ENCODE measurements around the gene ADAMTS3. TPM values are rescaled to one million over a fixed set of nuclear protein-coding genes. Genes with fewer than 3 reads are reported as not detected.
"Not testable (repeated sequence)": the region's sequence is repeated elsewhere in the genome, so short reads cannot be mapped to it uniquely, and the experiment has no call there.

Gene ADAMTS3
- total and polyA plus RNA-seq, 9 of the 15 experiments (the other 6 are each of a cell fraction or from before 2014, with no cell fraction given) = 4.0 to 18.0 (median 12.1) TPM

DNA sequence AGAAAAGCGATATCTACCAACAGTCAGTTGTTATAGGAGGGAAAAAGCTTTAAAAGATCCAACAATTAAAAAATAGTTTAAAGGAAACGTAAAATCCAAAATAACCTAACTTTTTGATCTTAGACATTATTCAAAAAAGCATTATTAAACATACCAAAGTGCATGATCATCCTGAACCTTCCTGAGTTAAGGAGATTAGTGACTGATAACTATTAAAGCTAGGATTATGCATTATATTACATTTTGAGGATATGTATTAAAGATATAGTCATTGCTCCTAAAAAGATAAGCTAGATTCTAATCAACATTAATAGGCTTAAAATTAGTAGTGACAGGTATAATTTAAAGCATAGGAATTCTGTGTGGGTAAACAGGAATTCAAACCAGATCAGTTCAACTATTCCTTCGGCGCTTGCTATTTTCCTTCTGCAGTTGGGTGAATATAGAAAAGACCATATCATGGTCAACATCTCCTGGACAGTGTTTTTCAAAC is 139.6 kb downstream of the ADAMTS3 start (continued):
- TF ChIP-seq, protein P1, sequence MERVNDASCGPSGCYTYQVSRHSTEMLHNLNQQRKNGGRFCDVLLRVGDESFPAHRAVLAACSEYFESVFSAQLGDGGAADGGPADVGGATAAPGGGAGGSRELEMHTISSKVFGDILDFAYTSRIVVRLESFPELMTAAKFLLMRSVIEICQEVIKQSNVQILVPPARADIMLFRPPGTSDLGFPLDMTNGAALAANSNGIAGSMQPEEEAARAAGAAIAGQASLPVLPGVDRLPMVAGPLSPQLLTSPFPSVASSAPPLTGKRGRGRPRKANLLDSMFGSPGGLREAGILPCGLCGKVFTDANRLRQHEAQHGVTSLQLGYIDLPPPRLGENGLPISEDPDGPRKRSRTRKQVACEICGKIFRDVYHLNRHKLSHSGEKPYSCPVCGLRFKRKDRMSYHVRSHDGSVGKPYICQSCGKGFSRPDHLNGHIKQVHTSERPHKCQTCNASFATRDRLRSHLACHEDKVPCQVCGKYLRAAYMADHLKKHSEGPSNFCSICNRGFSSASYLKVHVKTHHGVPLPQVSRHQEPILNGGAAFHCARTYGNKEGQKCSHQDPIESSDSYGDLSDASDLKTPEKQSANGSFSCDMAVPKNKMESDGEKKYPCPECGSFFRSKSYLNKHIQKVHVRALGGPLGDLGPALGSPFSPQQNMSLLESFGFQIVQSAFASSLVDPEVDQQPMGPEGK (CRISPR knock-in tag; IDR thresholded peaks at IDR 0.05; ENCODE audit: borderline replicate concordance) = no peak

DNA sequence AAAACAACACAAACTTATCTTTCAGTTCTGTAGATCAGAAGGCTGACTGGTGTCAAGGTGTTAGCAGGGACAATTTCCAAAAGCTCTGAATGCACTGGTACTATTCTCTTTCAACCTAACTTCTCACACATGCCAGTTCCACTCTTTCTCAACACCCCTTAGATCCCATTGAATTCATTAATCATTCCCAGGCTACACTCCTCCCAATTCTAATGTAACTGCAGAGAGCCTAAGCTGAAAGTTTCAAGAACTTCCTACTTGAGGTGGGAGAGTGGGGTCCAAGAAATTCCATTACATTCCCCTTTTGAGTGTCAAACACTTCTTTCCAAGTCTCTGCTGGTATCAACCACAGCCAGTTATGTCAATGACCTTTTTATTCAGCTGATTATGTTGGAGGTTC is 142.0 kb downstream of the ADAMTS3 start:
- Histone ChIP-seq H3K9ac (ENCODE audit: insufficient read depth in 1 of 2, low read depth in 2 of 2, low read length in 2 of 2) (no peak overlapping the region), H3K27ac (ENCODE audit: extremely low read depth, low read depth, low read length) (no peak overlapping the region), H3K9me3 (replicated peaks; ENCODE audit: control insufficient read depth, insufficient read depth, low read depth, low read length) (no peaks in the 10 kb centered on the region), H3K4me2 (ENCODE audit: insufficient read depth, low read length) (no peak overlapping the region), H3K27me3 (ENCODE audit: control insufficient read depth in 2 of 2, insufficient read depth in 2 of 2, low read length in 2 of 2) (no peaks in the 10 kb centered on the region), H3K36me3 (ENCODE audit: control insufficient read depth, insufficient read depth, low read length) (no peaks in the 10 kb centered on the region), H3K79me2 (ENCODE audit: control insufficient read depth, insufficient read depth, low read length) (peaks cover 4% of the 10 kb centered on the region; the same call in 1 of the 3 replicates), H2AFZ (ENCODE audit: low read depth, low read length) (no peak overlapping the region), H3K4me1 (replicated peaks in 1 of 2; ENCODE audit: control insufficient read depth in 2 of 2, insufficient read depth in 2 of 2, low read length in 2 of 2) (peaks cover 0 to 2% of the 10 kb centered on the region in 2 experiments; a peak in 2 of 5 replicates), H3K4me3 (no peak overlapping the region), H4K20me1 (replicated peaks; ENCODE audit: control insufficient read depth, insufficient read depth, low read length) (no peaks in the 10 kb centered on the region), H3K9me1 (ENCODE audit: control insufficient read depth, insufficient read depth, low read length) (no peaks in the 10 kb centered on the region)
- ATAC-seq = no peak
- TF ChIP-seq ZSCAN29 (IDR thresholded peaks at IDR 0.05) (no peak), FOXP1 (CRISPR knock-in tag; IDR thresholded peaks at IDR 0.05) (no peak), ZNF75A (CRISPR knock-in tag; IDR thresholded peaks at IDR 0.05) (no peak), MTF1 (CRISPR knock-in tag; IDR thresholded peaks at IDR 0.05; ENCODE audit: borderline replicate concordance) (no peak), ZNF324 (CRISPR knock-in tag; IDR thresholded peaks at IDR 0.05) (no peak), FOS (IDR thresholded peaks at IDR 0.05; ENCODE audit: extremely low read depth, insufficient read length) (no peak), NFE2L1 (tag; IDR thresholded peaks at IDR 0.05; ENCODE audit: borderline replicate concordance, low read depth) (no peak)
- TF ChIP-seq, protein P2, sequence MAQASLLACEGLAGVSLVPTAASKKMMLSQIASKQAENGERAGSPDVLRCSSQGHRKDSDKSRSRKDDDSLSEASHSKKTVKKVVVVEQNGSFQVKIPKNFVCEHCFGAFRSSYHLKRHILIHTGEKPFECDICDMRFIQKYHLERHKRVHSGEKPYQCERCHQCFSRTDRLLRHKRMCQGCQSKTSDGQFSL (CRISPR knock-in tag; IDR thresholded peaks at IDR 0.05) = no peak
- TF ChIP-seq, protein P2 (tag; IDR thresholded peaks at IDR 0.05) = no peak
- TF ChIP-seq, protein P3, sequence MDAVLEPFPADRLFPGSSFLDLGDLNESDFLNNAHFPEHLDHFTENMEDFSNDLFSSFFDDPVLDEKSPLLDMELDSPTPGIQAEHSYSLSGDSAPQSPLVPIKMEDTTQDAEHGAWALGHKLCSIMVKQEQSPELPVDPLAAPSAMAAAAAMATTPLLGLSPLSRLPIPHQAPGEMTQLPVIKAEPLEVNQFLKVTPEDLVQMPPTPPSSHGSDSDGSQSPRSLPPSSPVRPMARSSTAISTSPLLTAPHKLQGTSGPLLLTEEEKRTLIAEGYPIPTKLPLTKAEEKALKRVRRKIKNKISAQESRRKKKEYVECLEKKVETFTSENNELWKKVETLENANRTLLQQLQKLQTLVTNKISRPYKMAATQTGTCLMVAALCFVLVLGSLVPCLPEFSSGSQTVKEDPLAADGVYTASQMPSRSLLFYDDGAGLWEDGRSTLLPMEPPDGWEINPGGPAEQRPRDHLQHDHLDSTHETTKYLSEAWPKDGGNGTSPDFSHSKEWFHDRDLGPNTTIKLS (IDR thresholded peaks at IDR 0.05; ENCODE audit: borderline replicate concordance, low read depth) = no peak
- intact Hi-C loops (cut with micrococcal nuclease) = no loop called here
- no peak for DNase-seq (ENCODE audit: extremely low read depth in 1 of 4, low spot score in 3 of 4)
- in situ Hi-C loops (cut with MboI) = no loop called here
- no TSS peak for BruUV-seq (replicated peaks)
- ChIA-PET CTCF (ENCODE audit: low intra/inter-chr PET ratio) (no interaction called here), POLR2A (no interaction called here)
- no peak for FAIRE-seq

DNA sequence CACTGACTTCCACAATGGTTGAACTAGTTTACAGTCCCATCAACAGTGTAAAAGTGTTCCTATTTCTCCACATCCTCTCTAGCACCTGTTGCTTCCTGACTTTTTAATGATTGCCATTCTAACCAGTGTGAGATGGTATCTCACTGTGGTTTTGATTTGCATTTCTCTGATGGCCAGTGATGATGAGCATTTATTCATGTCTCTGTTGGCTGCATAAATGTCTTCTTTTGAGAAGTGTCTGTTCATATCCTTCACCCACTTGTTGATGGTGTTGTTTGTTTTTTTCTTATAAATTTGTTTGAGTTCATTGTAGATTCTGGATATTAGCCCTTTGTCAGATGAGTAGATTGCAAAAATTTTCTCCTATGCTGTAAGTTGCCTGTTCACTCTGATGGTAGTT is 143.1 kb downstream of the ADAMTS3 start:
- H3K4me2 ChIP-seq (ENCODE audit: insufficient read depth, low read length); H3K27ac ChIP-seq (ENCODE audit: extremely low read depth, low read depth, low read length); H4K20me1 ChIP-seq (replicated peaks; ENCODE audit: control insufficient read depth, insufficient read depth, low read length); H3K9me3 ChIP-seq (replicated peaks; ENCODE audit: control insufficient read depth, insufficient read depth, low read depth, low read length); H2AFZ ChIP-seq (ENCODE audit: low read depth, low read length); CTCF ChIA-PET (ENCODE audit: low intra/inter-chr PET ratio); H3K4me1 ChIP-seq (replicated peaks in 1 of 2; ENCODE audit: control insufficient read depth in 2 of 2, insufficient read depth in 2 of 2, low read length in 2 of 2); in situ Hi-C loops (cut with MboI); FAIRE-seq; ATAC-seq; H3K9ac ChIP-seq (ENCODE audit: insufficient read depth in 1 of 2, low read depth in 2 of 2, low read length in 2 of 2); H3K79me2 ChIP-seq (ENCODE audit: control insufficient read depth, insufficient read depth, low read length); intact Hi-C loops (cut with micrococcal nuclease); H3K36me3 ChIP-seq (ENCODE audit: control insufficient read depth, insufficient read depth, low read length); DNase-seq (ENCODE audit: extremely low read depth in 1 of 4, low spot score in 3 of 4); H3K4me3 ChIP-seq; BruUV-seq (replicated peaks); H3K27me3 ChIP-seq (ENCODE audit: control insufficient read depth in 2 of 2, insufficient read depth in 2 of 2, low read length in 2 of 2); H3K9me1 ChIP-seq (ENCODE audit: control insufficient read depth, insufficient read depth, low read length); POLR2A ChIA-PET: not testable (repeated sequence)

All from K562 (cell line).